Measurements from ENCODE around the gene EPHB2. TPM values are rescaled to one million over a fixed set of nuclear protein-coding genes. Genes with fewer than 3 reads are reported as not detected.

EPHB2 gene
- total and polyA plus RNA-seq, 2 of the 4 experiments (the other 2 are of a cell fraction): 52.3 to 58.8 TPM

DNA sequence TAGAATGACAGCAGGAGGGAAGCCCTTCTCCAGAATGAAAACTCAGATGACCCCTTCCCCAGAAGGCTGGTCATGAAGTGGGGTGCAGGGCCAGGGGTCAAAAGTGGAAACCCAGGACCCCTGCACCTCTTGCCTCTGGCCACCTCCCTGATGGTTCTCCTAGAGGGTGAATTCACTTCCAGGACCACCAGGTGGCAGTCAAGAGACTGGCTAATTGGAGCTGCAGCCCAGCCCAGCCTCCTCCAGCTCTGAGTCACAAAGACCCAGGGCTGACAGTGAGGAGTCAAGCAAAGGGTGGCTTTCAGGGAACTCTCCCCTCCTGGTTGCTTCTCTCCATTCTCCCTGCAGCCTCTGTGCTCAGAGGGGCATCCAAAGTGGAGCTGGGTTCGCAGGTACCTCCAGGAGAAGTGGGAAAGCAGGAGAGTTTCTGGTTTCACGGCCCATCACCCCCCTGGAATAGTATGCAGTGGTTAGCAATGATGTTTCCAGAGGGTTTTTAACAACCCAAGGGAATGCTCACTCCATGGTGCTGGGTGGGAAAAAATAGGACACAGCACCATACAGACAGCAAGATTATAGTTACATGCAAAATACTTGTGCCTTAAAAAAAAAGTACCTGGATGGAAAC, 6.1 kb upstream of the EPHB2 start:
- Histone ChIP-seq H2AK9ac (replicated peaks; ENCODE audit: low read depth, low read length, poor library complexity) (no peak overlapping the region), H4K5ac (ENCODE audit: low read depth, low read length) (no peak overlapping the region), H3K14ac (replicated peaks; ENCODE audit: low read depth, low read length) (no peak overlapping the region), H3K4me2 (ENCODE audit: low read depth, low read length) (no peak overlapping the region), H2AK5ac (ENCODE audit: low read depth, low read length) (peak overlapping the region; percentile 21; the same call in 1 of the 2 replicates), H3K56ac (ENCODE audit: extremely low read depth, insufficient read depth, low read length) (no peak overlapping the region), H2BK20ac (ENCODE audit: low read depth, low read length) (no peak overlapping the region), H3K79me1 (ENCODE audit: low read depth in 1 of 2, low read length in 2 of 2) (no peaks in the 10 kb centered on the region; a peak in 1 of 4 replicates), H4K20me1 (ENCODE audit: insufficient read depth, low read length) (no peaks in the 10 kb centered on the region), H3K4me3 (ENCODE audit: insufficient read depth, low read depth, low read length) (no peak overlapping the region), H3K18ac (ENCODE audit: low read depth, low read length) (no peak overlapping the region), H3K27me3 (ENCODE audit: control insufficient read depth, insufficient read depth, low read length) (peaks cover 2% of the 10 kb centered on the region; the same call in 1 of the 2 replicates), H3K9me1 (ENCODE audit: insufficient read depth, low read length) (no peaks in the 10 kb centered on the region), H2BK120ac (ENCODE audit: low read depth, low read length) (no peak overlapping the region), H3K4ac (ENCODE audit: low read depth, low read length) (0 out of 2 replicates have a peak overlapping the region, but pooled peaks have one; percentile 42), H4K91ac (ENCODE audit: insufficient read depth, low read depth, low read length) (no peak overlapping the region), H3K4me1 (ENCODE audit: control insufficient read depth, insufficient read depth, low read length) (0 out of 2 replicates have a peak, but pooled peaks cover 1% of the 10 kb centered on the region), H3K36me3 (ENCODE audit: control insufficient read depth, insufficient read depth, low read length) (no peaks in the 10 kb centered on the region), H3K23ac (ENCODE audit: low read depth, low read length) (no peak overlapping the region), H2AFZ (replicated peaks; ENCODE audit: low read length, poor library complexity) (peak overlapping the region; percentile 79), H3K9me3 (ENCODE audit: control insufficient read depth, insufficient read depth, low read length) (no peaks in the 10 kb centered on the region), H2BK15ac (ENCODE audit: low read depth, low read length) (no peak overlapping the region), H3K9ac (ENCODE audit: low read depth, low read length) (no peak overlapping the region), H3K27ac (ENCODE audit: insufficient read depth, low read length) (no peak overlapping the region), H2BK5ac (ENCODE audit: low read depth, low read length, poor library complexity, severe bottlenecking) (no peak overlapping the region), H4K8ac (ENCODE audit: low read depth in 2 of 2, low read length in 2 of 2) (no peak overlapping the region; a peak in 1 of 4 replicates)
- ATAC-seq (ENCODE audit: low read depth): peak; percentile 100
- in situ Hi-C loops (cut with MboI; ENCODE audit: low sequenced_read_pairs): loop anchor here (10.0 kb wide), 1 partner anchor 180 kb away; no protein-coding TSS in a partner anchor
- ChIA-PET POLR2A (ENCODE audit: unreplicated experiment) (no interaction called here), CTCF (interaction anchor here (0.6 to 4.1 kb wide), 21 partner anchors 9 to 687 kb away, joined by 3 to 31 read pairs (median 4); no protein-coding TSS in a partner anchor)
- intact Hi-C loops (cut with micrococcal nuclease): loop anchor here (1.0 to 2.0 kb wide), 6 partner anchors 30 to 226 kb away; no protein-coding TSS in a partner anchor
- TF ChIP-seq MAZ (IDR thresholded peaks at IDR 0.05; ENCODE audit: borderline replicate concordance, low read depth, low read length): peak; percentile 28; the same call in 1 of the 2 replicates
- TF ChIP-seq, protein P1, sequence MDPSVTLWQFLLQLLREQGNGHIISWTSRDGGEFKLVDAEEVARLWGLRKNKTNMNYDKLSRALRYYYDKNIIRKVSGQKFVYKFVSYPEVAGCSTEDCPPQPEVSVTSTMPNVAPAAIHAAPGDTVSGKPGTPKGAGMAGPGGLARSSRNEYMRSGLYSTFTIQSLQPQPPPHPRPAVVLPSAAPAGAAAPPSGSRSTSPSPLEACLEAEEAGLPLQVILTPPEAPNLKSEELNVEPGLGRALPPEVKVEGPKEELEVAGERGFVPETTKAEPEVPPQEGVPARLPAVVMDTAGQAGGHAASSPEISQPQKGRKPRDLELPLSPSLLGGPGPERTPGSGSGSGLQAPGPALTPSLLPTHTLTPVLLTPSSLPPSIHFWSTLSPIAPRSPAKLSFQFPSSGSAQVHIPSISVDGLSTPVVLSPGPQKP (IDR thresholded peaks at IDR 0.05; ENCODE audit: borderline replicate concordance, low read depth, low read length): no peak
- no peak for TF ChIP-seq MAFK (IDR thresholded peaks at IDR 0.05; ENCODE audit: low read depth, low read length)
- TF ChIP-seq, protein P2, sequence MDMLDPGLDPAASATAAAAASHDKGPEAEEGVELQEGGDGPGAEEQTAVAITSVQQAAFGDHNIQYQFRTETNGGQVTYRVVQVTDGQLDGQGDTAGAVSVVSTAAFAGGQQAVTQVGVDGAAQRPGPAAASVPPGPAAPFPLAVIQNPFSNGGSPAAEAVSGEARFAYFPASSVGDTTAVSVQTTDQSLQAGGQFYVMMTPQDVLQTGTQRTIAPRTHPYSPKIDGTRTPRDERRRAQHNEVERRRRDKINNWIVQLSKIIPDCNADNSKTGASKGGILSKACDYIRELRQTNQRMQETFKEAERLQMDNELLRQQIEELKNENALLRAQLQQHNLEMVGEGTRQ (IDR thresholded peaks at IDR 0.05; ENCODE audit: low read depth, low read length): no peak
- peak; percentile 95 for TF ChIP-seq RAD21 (IDR thresholded peaks at IDR 0.05; ENCODE audit: low read length)
- 0 out of 2 replicates have a peak, but pooled peaks have one; percentile 33 for TF ChIP-seq POLR2A (IDR thresholded peaks at IDR 0.05; ENCODE audit: low read depth, low read length)
- 0 out of 2 replicates have a peak, but pooled peaks have one; percentile 38 for TF ChIP-seq FOS (IDR thresholded peaks at IDR 0.05; ENCODE audit: low read depth, low read length)
- TF ChIP-seq MXI1 (IDR thresholded peaks at IDR 0.05; ENCODE audit: borderline replicate concordance, low read depth, low read length): no peak
- TF ChIP-seq BHLHE40 (IDR thresholded peaks at IDR 0.05; ENCODE audit: low read depth, low read length): no peak
- TF ChIP-seq, protein P3, sequence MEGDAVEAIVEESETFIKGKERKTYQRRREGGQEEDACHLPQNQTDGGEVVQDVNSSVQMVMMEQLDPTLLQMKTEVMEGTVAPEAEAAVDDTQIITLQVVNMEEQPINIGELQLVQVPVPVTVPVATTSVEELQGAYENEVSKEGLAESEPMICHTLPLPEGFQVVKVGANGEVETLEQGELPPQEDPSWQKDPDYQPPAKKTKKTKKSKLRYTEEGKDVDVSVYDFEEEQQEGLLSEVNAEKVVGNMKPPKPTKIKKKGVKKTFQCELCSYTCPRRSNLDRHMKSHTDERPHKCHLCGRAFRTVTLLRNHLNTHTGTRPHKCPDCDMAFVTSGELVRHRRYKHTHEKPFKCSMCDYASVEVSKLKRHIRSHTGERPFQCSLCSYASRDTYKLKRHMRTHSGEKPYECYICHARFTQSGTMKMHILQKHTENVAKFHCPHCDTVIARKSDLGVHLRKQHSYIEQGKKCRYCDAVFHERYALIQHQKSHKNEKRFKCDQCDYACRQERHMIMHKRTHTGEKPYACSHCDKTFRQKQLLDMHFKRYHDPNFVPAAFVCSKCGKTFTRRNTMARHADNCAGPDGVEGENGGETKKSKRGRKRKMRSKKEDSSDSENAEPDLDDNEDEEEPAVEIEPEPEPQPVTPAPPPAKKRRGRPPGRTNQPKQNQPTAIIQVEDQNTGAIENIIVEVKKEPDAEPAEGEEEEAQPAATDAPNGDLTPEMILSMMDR (conservative IDR thresholded peaks at IDR 0.05; ENCODE audit: low read depth, low read length): peak; percentile 91
- TF ChIP-seq RFX5 (IDR thresholded peaks at IDR 0.05; ENCODE audit: low read depth, low read length): no peak
- TF ChIP-seq SMC3 (IDR thresholded peaks at IDR 0.05; ENCODE audit: low read depth, low read length): peak; percentile 96
- no TSS peak for BruUV-seq (replicated peaks)
- DNase-seq: peak; percentile 84
- no CpG with 5 or more reads among the region's 2 CpGs for WGBS, 2 experiments (ENCODE audit: extremely low coverage in 2 of 2, insufficient read length in 1 of 2)
- dilution Hi-C loops (cut with HindIII; ENCODE audit: low sequenced_read_pairs, unreplicated experiment): no loop called here

Data from IMR-90 (cell line).